ENCODE results near the gene TTC27.

DNA sequence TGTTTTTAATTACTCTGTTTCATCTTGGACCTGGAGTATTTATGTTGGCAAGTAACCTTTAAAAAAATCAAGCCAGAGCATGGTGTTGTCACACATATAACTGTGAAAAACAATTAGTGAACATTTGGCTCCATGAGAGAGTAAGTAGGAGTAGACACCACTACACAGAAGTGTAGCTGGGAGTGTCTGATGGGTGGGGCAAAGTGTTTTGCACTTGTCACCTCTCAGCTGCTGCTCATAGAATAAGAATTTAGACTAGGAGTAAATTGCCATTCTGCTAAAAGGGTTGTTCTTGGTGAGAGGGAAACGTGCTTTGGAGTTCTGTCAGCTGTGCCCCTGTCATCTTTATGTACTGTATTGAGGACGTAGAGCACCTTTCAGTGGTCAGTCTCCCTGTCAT is 114.5 kb downstream of the TTC27 start:
- TF ChIP-seq ZNF416 (CRISPR knock-in tag; IDR thresholded peaks at IDR 0.05), result no peak
- no peak for TF ChIP-seq ESRRA (CRISPR knock-in tag; IDR thresholded peaks at IDR 0.05; ENCODE audit: borderline replicate concordance)
- TF ChIP-seq, protein P1, sequence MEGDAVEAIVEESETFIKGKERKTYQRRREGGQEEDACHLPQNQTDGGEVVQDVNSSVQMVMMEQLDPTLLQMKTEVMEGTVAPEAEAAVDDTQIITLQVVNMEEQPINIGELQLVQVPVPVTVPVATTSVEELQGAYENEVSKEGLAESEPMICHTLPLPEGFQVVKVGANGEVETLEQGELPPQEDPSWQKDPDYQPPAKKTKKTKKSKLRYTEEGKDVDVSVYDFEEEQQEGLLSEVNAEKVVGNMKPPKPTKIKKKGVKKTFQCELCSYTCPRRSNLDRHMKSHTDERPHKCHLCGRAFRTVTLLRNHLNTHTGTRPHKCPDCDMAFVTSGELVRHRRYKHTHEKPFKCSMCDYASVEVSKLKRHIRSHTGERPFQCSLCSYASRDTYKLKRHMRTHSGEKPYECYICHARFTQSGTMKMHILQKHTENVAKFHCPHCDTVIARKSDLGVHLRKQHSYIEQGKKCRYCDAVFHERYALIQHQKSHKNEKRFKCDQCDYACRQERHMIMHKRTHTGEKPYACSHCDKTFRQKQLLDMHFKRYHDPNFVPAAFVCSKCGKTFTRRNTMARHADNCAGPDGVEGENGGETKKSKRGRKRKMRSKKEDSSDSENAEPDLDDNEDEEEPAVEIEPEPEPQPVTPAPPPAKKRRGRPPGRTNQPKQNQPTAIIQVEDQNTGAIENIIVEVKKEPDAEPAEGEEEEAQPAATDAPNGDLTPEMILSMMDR (IDR thresholded peaks at IDR 0.05), result no peak
- TF ChIP-seq, protein P2, sequence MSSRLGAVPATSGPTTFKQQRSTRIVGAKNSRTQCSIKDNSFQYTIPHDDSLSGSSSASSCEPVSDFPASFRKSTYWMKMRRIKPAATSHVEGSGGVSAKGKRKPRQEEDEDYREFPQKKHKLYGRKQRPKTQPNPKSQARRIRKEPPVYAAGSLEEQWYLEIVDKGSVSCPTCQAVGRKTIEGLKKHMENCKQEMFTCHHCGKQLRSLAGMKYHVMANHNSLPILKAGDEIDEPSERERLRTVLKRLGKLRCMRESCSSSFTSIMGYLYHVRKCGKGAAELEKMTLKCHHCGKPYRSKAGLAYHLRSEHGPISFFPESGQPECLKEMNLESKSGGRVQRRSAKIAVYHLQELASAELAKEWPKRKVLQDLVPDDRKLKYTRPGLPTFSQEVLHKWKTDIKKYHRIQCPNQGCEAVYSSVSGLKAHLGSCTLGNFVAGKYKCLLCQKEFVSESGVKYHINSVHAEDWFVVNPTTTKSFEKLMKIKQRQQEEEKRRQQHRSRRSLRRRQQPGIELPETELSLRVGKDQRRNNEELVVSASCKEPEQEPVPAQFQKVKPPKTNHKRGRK (CRISPR knock-in tag; IDR thresholded peaks at IDR 0.05; ENCODE audit: borderline replicate concordance), result no peak
- TF ChIP-seq, protein P3, sequence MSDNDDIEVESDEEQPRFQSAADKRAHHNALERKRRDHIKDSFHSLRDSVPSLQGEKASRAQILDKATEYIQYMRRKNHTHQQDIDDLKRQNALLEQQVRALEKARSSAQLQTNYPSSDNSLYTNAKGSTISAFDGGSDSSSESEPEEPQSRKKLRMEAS (CRISPR knock-in tag; IDR thresholded peaks at IDR 0.05), result no peak
- no peak for TF ChIP-seq ZNF423 (CRISPR knock-in tag; IDR thresholded peaks at IDR 0.05)

Measured in WTC11 (cell line).